NCI-H82 (cell line): ENCODE measurements around the gene BRINP2.

Experiments used
- DNase-seq: peaks from one replicate; lab custom pipeline; 2025; lab: John Stamatoyannopoulos, UW

The BRINP2 gene

GRCh38 chr1:177223359-177223758, 52.6 kb downstream of the BRINP2 start:
- peak; percentile 67 for DNase-seq

DNA sequence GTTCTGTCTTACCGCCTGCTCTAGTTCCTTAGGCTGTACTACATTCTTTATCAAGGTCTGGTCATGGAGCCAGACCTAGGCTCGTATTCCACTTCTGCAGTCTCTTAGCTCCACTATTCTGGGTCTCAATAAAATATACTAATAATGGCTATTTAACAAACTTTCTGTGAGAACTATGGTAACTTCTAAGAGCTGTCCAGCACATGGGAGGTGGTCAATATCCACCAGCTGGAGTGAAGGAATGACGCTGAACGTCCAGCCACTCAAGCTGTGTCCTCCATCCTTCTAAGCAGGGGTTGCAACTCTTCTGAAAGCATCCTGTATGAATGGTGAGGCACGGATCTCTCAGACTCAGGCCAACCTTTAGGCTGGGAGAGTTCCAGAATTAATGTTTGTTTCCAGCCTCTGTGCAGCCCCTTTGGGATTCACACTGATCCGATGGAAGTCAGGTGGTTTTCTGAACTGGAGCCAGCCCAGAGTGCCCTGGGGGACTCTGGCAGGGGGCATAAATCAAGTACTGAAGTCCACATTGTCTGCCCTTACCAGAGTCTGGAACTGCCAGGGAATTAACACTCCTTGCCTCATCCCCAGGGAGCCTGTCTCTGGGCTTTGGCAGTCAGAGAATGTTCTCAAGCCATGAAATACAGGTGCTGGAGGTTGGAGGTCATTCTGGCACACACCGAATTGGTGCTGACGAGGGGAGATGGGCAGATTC, 57.4 kb downstream of the BRINP2 start:
- DNase-seq: no peak

DNA sequence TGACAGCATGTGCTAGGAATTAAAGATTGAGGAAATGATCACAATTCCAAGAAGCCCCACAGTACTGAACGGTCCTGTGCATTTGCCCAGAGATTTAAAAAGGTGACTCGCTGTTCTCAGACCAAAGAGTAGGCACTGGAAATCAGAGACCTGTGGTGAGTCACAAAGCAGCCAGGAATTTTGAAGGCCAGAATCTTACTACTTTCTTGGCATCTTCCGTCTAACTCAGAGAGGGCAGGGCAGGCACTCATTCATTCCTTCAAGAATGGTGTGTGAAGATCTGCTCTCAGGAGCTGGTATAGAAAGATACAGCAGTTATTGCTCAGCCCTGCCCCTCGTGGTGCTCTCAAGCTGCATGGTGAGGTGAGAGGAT, 57.9 kb downstream of the BRINP2 start:
- peak; percentile 55 for DNase-seq

DNA sequence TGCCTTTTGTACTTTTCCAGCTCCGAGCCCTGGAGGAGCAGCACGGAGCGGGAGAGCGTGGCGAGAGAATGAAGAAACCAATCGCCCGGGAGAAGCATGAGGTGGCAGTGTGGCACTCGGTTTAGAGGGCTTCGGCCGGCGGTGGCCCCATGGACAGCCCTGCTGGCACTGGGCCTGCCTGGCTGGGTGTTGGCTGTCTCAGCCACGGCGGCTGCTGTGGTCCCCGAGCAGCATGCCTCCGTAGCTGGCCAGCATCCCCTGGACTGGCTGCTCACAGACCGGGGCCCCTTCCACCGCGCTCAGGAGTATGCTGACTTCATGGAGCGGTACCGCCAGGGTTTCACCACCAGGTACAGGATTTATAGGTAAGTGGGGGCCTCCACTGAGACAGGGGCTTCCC, 59.0 kb downstream of the BRINP2 start:
- no peak for DNase-seq

DNA sequence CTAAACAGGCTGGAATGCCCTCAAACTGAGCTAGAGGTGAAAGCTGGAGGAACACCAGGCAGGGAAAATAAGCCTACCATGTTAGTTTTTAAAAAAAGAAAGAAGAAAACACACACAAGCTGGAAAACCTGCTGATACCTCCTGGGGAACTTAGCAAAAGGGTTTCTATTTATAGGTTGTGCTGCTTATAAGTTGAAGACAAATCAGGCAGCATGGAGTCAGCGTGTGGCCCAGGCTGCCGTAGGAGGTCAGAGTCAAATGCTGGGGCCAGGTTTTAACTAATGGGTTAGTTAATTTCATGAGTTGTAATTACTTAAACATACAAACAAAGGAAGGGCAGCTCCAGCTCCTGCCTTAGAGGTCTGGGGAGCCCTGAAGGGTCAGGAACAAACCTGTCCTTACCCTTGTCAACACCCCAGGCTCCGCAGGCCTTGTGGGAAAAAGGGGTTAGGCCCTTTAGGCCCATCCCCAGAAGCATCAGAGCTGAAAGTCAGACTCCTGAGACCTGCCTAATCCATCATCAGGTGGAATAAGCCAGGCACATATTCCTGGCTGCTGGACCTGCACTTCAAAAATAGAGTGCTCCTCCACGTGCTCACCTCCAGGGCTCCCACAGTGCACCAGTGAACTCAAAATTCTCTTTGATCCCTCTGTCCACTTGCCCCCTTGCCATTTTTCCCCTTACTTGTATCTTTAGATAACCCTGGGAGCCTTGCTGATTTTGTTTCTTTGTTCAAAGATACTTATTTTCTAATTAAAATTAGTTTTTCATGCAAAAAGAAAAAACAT, 59.7 kb downstream of the BRINP2 start:
- no peak for DNase-seq

- DNase-seq: no peak
Observed at GRCh38 chr1:177235350-177235749, 64.6 kb downstream of the BRINP2 start.

DNA sequence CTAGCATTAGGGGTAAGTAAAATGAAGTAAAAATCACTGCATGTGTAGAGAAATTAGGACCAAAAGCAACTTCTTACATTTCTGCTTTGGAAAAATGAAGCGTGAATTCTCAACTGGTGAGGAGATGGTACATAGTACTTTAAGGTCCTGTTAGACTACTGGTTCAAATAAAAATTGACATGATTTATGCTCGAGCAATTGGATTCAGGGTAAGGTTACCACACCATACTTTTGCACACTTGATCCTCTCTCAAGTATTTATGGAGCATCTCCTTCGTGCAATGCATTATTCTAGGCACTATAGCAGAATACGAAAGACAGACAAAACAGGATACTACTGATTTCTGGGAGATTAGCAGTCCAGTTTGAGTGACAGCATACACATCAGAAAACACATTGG, 66.2 kb downstream of the BRINP2 start:
- no peak for DNase-seq

DNA sequence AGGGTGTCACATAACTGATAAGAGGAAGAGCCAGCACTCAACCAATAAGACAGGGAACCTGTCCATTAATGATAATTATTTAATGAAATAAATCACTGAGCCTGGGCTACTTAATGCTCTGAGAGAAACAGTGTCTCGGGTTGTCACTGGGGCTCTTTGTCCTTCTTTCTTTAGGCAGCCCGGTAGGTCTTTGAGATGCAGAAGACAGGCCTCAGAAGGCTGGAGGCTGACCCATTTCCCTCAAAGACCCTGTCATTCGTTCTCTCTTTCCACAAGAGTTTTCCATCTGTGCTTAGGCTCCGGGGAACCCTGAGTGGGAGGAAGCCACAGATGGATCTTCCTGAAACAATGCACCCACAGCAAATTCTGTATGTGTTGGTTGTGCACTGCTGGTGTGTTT, 68.2 kb downstream of the BRINP2 start:
- DNase-seq: no peak

DNA sequence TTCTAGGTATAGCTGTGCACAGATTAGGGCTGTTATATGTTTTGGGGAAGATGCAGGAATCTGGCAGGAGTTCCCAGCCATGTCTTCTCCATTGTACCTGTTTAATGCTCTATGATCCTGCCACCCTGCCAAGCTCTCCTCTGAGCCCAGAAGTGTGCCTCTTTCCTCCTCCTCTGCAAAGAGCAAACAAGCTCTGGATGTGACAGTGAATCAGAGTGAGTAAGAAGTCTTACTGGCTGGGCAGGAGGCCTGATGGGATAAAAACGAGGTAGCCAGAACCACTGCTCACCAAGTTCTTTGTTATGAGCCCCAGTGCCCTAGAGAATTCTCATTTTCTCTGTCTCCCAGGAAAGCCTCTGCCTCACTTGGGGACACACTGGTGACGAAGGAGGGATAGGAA, 69.0 kb downstream of the BRINP2 start:
- no peak for DNase-seq

GRCh38 chr1:177243773-177244172, 73.0 kb downstream of the BRINP2 start:
- no peak for DNase-seq

GRCh38 chr1:177246710-177247580, 76.2 kb downstream of the BRINP2 start:
- no peak for DNase-seq

DNA sequence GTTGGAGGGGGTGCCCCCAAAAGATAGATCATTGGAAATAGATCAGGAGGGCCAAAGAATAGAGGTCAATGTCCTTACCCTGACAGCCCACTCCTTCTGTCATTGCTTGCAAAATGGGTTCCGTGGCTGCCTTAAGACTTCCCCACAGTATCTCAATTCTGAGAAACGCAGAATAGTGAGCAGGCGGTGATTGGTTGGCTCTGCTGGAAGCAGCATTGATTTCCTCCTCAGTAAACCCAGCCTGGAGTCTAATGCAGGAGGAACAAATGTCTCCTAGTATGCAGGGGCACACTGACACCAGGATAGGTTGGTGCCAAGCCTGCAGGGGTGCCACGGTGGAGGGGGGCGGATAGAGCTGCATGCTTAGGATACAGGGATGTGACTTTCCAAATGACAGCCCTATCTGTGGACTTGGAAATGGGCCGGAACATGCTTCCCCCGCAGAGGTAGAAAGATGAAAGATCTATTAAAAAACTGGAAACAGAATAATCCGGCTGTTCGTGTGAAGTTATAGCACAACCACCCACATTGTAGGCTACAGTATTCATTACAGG, 76.9 kb downstream of the BRINP2 start:
- DNase-seq: no peak

DNA sequence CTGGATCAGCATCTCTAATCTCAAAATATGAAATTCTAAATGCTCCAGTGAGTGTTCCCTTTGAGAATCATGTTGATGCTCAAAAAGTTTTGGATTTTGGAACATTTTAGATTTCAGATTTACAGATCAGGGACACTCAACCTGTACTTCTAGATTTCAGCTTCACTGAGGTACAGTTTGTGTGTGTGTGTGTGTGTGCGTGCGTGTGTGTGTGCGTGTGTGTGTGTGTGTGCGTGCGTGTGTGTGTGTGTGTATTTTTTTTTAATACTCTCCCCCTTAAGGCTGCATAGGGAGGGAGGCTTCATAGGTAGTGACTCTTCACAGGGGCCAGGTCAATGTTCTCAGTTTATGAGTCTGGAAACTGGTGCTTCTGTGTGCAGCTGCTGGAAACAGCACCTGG, 77.5 kb downstream of the BRINP2 start:
- DNase-seq: no peak

- DNase-seq: no peak
Observed at GRCh38 chr1:177249231-177249630, 78.5 kb downstream of the BRINP2 start.

DNA sequence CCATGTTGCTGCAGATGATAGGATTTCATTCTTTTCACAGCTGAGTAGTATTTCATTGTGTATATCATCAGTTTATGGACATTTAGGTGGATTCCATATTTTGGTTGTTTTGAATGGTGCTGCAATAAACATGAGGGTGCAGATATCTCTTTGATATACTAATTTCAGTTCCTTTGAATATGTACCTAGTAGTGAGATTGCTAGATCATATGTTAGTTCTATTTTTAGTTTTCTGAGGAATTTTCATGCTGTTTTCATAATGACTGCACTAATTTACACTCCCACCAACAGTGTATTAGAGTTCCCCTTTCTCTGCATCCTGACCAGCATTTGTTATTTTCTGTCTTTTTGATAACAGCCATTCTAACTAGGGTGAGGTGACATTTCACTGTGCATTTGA, 82.1 kb downstream of the BRINP2 start:
- no peak for DNase-seq

DNA sequence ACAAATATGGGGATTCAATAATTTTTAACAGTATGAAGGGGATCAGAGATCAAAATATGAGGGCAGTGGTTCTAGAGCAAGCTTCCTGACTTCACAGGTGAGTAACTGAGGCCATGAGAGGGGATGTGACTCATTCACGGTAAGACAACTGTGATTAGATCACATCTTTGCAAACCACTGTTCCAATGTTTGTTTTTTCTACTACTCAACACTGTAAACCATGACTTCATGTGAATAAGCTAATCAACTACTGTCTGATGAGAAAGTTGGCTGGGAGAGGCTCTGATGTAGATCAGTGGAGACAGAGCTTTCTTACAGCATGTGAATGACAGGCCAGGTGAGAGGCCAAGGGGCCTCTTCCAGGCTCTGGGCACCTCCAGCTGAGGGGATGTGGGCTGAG, 84.7 kb downstream of the BRINP2 start:
- no peak for DNase-seq

DNA sequence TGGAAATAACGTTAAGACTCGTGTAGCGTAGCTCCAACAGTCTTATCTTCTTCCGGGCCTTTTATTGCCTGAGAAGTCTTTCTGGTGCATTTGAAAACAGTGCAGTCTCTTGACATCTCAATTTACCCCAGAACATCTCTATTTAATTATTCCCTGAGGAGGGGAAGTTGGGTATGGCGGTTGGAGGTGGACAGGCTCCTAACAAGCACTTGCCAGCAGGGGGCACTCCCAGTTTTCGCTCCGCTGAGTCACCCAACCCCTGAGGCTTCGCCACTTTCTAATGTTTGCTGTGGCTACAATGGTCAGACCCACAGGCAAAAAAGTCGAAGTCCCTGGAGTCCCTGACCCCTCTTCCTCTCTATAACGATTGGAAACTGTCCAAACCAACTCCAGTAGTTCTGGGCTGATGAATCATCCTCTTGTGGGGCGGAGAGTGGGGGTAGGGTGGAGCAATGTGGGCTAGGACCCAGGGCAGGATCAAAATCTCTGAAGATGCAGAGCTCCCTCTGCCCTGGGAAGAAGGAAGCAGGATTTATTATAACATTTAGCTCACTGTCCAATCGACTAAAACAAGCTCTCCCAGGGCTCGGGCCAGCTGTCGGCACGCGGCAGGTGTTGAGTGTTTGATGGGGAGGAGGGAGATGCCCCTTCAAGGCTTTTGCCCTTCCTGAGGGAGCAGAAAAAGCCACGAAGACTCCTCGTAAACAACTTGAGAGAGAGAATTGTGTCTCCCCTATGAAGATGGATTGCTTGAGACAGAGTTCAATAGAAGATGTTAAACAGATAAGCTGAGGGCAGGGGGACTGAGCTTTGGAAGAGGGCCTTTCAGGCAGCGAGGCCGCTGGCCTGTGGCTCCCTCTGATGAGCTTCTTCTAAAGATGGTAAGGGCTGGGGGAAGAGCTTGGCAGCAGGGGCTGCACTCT, 85.7 kb downstream of the BRINP2 start:
- peak; percentile 81 for DNase-seq

- no peak for DNase-seq
Observed at GRCh38 chr1:177257128-177257527, 86.4 kb downstream of the BRINP2 start.

DNA sequence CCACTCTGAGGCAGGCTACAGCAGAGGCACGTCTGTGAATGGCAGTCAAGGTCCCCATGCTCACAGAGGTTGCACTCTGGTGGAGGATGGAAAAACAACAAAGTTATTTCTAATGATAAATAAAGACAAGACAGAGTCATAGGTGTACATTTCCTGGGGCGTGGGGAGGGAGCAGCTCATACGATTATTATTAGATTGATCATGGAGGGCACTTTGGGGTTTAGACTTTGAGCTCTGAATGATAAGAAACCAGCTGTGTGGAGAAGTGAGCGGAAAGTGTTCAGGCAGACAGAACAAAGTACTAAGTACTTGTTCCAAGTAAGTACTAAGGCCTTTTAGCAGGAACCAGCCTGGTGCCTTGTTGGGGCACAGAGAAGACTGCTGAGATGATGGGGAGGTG, 86.8 kb downstream of the BRINP2 start:
- DNase-seq: no peak

- no peak for DNase-seq
Observed at GRCh38 chr1:177270863-177271262, 100.1 kb downstream of the BRINP2 start.

DNA sequence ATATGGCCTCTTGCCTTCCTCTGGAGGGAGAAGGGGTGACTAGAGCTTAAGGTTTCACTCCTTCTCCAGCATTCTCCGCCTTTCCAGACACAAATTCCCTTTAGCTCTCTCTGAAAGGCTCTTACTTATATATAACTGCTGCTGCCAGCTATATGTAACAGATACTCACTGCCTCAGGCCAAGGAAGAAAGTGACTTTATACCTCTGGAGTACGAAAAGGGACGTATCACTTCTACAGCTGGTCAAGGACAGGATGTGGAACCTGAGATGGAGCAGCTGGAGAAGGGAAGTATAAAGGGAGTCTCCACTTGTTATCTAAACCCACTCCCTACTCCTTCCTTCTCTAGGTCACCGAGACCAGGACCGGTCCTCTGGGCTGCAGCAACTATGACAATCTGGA, 102.4 kb downstream of the BRINP2 start:
- no peak for DNase-seq
